Measurements from ENCODE around the gene COL6A3.
"Not testable (repeated sequence)": the region's sequence is repeated elsewhere in the genome, so short reads cannot be mapped to it uniquely, and the experiment has no call there.

The COL6A3 gene

DNA sequence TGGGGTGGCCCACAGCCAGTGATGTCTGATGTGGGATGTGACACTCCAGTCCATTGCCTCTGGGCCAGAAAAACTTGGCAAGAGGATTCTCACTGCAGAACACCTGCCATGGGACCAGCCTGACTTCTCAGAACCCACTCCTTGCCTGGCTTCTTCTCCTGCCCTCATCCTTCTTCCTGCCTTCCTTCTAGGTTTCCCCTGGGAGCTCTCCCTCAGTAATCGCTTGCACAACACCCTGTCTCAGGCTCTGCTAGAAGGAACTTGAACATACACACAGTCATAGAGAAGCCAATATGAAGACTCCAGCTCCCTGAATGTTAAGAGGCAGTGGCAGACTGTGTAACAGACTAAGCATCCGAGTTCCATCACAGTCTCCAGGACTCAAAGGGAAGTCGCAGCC is 4.3 kb upstream of the COL6A3 start:
- FAIRE-seq (no peak), DNase-seq (ENCODE audit: low spot score) (no peak)

DNA sequence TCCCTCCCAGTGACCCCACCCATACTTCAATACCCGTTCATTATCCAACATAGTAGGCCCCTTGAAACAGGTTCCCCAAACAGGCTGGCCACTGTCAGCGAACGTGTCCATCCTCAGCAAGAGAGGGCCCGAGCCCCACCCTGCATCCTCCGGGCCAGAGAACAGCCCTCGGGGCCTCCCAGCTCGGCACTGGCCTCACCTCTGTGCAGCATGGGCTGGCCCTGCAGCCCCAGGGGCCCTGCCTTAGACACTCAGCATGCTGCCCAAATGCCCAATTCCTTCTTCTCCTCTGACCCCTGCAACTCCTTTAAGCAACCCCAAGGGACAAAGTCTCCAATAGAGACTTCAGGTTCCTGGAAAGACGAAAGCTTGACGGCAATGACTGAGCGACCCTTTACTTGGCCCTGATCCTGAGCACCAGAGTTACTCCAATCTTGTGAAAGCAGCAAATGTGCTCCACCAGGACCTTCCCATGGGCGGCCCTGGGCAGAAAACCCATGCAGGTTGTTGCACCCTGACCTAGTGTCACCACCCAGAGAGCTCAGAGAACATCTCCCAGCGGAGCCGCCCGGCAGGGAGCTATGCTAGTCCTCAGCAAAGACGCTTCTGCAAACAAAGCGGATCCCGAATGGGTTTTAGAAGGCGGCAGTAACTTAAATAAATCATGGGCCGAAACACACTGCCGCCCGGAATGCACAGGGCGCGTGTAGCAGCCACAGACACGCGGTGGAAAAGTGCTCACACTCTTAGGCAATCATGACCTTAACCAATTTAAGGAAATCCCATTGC is 782 bp downstream of the COL6A3 start:
- FAIRE-seq, result no peak
- no peak for DNase-seq (ENCODE audit: low spot score)

DNA sequence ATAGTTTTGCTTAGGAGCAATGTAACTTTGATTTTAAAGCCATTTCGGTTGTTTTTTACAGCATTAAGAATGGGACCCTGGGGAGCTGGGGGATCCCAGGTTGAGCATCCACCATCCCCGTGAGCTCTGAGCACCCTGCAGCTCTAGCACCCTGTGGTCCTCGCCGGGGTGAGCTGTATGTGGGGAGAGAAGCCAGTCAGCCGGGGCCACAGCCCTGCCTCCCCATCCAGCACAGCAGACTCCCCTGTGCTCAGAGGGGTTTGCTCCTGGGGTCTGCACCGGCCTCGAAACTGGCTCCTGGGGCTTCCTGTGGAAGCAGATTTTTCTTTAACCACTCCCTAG is 1.3 kb downstream of the COL6A3 start:
- no peak for FAIRE-seq
- no peak for DNase-seq (ENCODE audit: low spot score)

DNA sequence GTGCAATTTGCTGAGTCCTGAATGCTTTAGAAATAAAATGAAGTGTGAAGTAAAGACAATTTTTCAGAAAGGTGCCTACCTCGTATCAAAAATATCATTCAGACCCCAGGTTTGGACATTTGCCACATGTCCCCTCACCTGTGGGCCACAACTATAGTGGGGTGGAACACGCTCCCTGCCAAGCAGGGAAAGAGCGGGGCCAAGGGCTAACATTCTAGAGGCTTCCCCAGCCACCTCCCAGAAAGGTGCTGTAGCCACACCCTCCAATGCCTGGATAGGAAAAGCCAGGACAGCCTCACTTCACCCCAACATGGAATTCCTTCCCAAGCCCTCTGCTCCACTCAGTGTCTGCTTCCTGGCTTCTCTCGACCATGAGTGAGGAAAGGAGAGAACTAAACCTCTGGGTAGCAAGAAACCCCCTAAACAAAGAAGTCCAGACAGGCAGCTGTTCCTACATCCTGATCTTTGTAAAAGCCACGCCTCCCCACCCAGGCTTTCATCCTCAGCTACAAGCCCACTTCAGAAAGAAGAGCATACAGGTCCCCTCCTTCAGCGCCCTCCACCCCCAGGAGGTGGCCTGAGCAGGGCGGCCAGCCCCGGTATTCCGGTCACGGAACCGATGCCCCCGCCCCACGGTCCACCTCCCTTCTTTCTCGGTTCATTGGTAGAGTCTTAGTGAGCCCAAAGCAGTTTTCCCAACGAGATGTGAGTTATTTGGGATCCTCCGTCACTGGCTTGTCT is 2.1 kb downstream of the COL6A3 start:
- DNase-seq (ENCODE audit: low spot score) (no peak), FAIRE-seq (no peak)

DNA sequence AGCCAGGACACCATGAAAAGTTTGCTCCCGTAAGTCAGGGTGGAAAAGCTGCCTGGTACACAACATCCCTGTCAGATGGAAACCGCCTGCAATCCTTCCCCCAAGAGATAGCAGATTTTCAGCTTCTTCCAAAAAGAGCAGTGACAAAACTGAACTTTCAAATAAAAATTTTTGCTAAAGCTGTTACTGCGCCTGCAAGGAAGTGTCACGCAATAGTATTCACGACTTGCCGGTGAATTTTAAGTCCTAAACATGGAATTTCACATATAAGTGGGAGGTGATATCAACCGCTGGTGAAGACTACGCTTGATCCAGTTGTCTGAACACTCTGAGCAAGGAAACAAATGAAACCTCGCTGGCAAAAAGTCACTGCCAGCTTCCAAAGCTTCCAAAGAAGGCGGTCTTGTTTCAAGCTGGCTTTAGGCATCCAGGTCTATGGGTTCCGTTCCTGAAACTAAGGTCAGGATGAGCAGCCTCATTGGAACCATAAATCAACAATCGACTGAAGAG is 2.8 kb downstream of the COL6A3 start:
- DNase-seq (ENCODE audit: low spot score) (no peak), FAIRE-seq (no peak)

DNA sequence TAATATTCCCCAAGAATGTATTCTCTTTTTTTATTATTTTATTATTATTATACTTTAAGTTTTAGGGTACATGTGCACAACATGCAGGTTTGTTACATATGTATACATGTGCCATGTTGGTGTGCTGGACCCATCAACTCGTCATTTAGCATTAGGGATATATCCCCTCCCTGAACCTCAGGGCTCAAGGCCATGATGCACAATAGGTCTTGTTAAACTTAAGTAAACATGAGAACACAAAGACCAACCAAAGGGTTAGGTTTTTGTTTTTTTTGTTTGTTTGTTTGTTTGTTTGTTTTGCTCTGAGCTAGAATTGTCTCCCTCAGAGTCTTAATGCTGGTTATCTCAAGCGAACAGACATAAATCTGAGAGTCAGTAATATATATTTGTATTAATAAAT is 4.7 kb downstream of the COL6A3 start:
- not testable (repeated sequence) for FAIRE-seq; DNase-seq (ENCODE audit: low spot score)

DNA sequence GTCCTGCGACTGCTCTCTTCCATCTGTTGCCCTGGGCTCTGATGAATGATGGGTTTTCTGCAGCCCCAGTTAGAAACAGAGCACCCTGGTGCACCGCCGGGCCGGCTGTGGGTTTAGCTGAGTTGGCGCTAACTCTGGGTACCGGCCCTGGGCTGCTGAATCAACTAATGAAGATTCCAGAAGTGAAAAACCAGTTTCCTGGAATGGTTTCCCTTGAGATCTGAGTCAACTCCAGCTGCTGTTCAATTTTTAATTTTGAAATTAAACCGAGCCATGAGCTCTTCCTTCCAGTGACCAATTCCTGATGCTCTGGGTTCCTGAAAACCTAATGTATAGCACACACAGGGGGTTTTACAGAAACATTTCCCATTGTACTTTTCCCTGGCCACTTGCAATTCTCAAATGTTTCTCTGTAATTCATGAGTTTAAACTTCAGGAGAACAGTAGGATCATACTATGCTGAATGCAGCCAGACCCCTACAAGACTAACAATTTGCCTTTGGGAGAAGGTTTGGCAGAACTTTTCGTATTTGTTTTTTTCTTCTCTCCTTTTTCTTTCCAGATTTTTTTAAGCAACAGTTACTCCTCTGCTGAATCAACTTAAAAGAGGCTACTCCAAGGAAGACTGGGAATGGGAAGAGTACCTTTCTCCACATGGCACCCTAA is 5.5 kb downstream of the COL6A3 start:
- FAIRE-seq, result no peak
- no peak for DNase-seq (ENCODE audit: low spot score)

DNA sequence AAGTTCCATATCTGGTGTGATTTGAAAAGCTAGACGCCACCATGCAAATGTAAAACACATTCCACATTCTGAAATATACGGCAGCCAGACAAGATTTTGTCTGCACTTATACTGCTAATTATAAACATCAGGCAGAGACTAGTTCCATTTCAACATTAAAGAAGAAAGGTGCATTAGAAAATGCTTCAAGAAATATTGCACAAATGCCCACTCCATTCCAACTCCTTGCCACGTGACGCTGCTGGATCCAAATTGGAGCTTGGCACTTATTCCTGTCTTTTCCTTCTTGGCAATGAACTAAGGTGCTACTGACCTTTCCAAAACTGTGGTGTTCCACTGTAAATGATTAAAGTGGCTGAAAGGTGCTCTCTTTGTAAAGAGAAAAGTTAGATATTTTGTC is 6.3 kb downstream of the COL6A3 start:
- FAIRE-seq (no peak), DNase-seq (ENCODE audit: low spot score) (no peak)

DNA sequence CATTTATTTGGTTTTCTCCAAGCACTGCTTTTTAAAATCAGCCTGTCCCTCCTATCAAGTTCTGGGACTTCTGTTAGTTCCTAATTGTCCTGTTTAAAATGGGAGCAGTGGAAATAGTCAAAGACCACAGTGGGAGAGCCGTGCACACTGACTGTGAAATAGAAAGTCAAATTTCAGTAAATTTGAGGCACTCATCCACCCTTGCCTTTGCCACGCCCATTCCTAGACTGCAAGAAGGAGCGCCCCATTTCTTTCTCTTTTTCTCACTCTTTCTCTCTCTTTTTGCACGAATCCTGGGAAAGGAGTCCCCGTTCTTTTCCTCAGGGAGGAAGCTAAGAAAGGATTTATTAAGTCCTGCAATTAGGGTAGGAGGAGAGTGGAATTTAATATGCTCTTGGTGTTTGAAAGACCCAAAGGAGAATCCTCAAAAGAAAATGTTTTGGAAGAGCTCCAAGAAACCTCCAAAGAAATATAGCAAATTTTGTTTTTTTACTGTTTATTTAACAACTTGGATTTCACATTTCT is 7.5 kb downstream of the COL6A3 start:
- DNase-seq (ENCODE audit: low spot score) (no peak), FAIRE-seq (no peak)

DNA sequence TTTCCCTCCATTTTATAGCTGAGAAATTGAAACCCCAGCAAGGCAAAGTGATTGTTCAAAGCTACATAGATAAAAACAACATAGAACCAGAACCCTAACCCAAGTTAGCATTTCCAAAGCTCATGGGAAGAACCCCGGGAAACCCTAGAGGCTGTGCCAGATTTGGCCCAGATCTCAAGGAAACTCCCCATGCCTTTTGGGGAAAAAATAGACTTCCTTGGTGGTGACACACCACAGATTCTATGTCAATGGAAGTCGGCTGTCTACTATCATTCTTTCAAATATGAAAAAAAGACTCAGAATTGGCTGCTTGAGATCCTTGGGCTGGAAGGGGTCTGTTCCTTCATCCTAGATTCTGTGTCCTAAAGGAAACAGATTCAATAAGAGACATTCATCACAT is 8.4 kb downstream of the COL6A3 start:
- no peak for DNase-seq (ENCODE audit: low spot score)
- FAIRE-seq, result no peak

DNA sequence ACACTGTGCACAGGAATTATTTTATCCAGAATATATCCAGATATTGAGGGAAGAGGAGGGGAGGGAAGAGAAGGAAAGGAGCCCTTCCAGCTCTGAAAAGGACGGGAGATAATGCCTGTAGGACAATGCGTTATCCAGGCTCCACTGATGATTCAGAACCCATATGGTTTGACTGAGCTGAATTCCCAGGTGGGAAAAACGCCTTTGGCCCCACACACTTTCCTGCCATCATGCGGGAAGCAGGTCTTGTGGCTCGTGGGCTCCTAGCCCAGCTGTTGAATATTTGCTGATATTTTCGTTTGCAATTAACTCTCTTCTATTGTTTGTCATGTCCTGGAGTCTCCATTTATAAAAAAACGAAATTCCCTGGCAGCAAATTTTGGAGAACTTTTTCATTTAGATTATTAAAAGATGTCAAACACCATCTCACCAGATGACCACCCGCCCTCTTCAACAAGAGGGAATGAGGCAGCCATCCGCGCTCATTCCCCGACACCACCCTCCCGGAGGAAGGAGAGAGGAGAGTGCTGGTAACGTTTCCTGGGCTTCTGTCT is 8.9 kb downstream of the COL6A3 start:
- FAIRE-seq, result no peak
- DNase-seq (ENCODE audit: low spot score), result no peak

DNA sequence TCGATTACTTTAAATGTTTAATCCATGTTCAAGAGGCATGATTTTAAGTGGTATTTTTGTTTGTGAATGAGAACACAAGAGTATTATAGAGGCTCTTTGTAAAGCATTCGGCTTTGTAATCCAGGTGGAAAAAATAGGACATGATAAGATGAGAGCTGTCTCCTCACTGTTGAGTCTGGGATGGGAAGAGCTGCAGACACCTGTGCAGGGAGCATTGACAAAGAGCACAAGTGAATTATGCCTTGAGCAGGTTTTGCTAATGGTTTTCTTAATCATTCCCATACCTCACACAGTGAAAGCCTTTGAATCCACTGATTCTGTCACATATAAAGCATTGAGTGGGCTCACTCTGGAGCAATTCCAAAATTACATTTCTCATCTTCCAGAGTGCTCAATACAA is 9.6 kb downstream of the COL6A3 start:
- DNase-seq (ENCODE audit: low spot score) (no peak), FAIRE-seq (no peak)

DNA sequence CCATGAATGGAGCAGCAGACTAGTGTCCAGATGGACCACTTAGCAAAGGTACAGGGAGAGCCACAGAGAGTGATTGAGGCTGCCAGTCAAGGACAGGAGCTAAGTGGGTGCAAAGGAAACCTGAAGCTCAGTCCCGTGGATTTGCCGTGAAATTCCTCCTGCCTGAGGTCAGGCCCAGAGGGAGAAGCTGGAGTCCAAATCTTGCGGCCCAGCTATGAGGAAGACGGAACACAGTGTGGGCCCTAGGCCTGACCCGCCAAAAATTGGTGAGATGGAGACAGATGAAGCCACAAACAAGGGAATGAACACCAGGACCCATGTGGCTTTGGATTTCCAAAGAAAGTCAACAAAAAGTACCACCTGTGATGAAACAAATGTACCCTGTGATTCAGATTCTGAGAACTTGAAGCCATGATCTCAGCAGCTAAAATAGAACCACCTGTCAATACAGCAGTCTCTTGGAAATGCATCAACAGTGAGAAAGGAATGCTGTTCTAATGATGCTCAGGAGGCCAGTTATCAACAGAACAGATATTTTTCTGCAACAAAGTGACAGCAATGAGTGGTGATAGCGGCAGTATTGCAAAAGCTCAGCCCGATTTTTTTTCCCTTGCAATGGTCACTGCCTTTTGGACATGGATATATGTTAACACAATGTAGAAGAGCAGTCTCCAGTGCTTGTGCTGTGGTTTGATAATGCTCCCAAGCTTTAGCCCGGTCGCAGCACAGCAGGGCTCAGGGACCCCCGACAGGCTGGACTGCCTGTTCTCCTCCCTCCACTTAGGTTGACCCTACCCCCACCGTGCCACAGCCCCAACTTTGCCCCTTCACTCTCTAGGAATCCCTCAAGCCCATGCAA is 10.7 kb downstream of the COL6A3 start:
- FAIRE-seq, result peak; percentile 30
- DNase-seq (ENCODE audit: low spot score), result no peak

DNA sequence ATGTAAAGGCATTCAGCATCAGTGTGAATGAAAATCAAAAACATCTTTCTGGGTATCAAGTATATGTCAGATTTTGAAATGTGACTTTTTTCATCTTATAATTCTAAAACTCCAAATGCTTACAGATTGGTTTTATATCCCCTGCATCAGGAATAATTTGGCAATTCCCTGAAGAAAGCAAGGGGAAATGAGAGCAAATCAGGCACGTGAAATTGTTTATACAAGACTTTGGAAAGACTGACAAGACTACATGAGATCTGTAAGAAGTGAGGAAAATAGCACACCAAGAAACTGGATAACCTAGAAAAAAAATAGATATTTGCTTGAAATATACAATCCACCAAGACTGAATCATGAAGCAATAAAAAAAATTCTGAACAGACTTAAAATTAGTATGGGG is 13.8 kb downstream of the COL6A3 start:
- DNase-seq (ENCODE audit: low spot score) (no peak), FAIRE-seq (no peak)

DNA sequence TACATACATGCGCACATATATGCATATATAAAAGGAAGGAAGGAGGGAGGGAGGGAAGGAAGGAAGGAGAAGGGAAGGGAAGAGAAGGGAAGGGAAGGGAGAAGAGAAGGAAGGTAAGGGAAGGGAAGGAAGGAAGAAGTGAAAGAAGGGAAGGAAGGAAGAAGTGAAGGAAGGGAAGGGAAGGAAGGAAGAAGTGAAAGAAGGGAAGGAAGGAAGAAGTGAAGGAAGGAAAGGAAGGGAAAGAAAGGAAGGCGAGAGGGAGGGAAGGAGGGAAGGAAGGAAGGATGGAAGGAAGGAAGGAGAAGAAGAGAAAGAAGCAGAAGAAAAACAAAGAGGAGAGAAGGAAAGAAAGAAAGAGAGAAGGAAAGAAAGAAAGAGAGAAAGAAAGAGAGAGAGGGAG is 16.9 kb downstream of the COL6A3 start:
- FAIRE-seq (peak; percentile 9), DNase-seq (ENCODE audit: low spot score) (no peak)

DNA sequence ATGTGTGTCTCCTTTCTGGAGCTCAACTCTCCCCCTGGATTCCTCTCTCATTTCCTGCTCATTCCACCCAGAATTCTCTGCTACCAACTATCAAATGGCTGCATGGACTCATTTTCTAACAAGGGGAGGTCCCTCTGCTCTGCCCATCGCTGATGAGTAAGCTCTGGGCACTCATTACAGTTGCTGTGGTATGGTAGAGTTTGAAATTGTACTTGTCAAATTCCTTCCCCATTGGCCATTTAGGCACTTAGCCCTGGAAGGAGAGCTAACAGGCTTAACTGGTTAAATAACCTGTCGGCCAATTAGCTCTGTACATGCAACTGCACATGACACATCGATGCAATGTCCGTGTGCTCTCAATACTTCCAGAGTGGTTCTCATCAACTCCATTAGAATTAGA is 20.4 kb downstream of the COL6A3 start:
- DNase-seq (ENCODE audit: low spot score) (no peak), FAIRE-seq (no peak)

DNA sequence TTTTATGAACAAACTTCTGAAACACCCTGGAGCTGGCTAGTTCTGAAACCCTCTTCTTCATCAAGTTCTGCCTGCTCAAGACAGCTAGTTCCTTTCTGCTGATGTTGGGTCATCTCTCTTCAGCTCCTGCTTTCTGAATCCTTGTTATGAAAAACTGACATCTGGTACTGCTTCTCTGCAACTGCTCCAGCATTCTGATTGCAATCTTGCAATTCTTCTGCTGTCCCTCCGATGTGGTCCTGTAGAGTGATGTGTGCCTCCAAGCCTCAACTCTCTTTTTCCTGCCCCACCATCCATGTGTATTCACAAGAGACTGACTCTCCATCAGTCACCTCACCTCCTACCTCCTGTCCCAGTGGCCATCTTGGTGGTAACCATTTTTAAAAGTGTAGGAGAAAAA is 21.8 kb downstream of the COL6A3 start:
- DNase-seq (ENCODE audit: low spot score), result no peak
- no peak for FAIRE-seq

DNA sequence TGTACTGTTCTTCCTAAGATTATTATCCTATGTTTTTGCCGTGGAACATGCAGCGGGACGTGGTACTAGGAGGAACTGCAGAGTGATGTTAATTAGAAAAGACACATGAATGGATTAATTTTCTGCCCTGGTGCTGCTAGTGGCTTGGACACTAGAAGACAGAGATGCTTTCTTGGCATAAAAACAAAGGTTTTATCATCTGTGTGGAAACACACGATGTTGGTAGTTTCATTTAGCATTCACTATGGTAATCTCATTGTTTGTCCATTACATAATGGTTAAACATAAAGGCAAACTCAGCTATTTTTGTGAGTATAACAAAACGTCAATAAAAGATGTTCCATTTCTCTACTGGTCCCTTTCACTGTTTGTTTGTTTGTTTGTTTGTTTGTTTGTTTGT is 22.8 kb downstream of the COL6A3 start:
- no peak for DNase-seq (ENCODE audit: low spot score)

DNA sequence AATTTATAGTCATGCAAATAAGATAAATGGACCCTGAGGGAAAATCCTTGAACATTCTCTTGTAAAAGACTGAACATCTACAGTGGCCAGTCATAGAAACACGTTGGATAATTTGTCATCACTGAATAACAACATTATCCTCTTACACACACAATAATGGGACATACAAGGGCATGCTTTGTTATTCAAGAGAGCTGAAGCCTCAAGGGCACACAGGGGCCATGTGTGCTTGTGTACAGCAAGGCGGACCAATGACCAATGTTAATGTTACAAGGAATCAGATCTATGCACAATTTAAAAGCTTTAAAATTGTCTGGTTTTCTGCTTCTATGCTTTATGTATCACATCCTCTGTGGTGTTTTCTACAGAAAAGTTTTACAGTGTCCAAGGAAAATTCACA is 23.7 kb downstream of the COL6A3 start:
- no peak for FAIRE-seq

More for the DNA sequence above, 22.8 kb downstream of the COL6A3 start:
- no peak for FAIRE-seq

DNA sequence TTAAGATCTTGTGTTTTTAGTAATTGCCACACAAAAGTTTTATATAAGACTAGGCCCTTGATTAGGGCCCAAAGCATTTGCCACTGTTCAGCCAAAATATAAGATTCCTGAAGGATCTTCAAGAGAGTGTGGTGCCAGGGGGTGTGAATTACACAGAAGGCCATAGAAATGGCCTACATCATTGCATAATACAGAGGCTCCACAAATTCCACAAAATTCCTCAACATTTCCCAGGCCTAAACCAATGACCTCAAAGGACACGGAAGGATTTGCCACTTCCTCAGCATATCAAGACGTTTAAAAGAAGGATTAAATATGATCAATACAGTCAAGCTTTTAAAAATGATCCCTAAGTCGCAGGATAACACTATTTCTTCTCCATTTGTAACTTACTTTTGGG is 24.1 kb downstream of the COL6A3 start:
- DNase-seq (ENCODE audit: low spot score) (no peak), FAIRE-seq (no peak)

More for the DNA sequence above, 23.7 kb downstream of the COL6A3 start:
- no peak for DNase-seq (ENCODE audit: low spot score)

DNA sequence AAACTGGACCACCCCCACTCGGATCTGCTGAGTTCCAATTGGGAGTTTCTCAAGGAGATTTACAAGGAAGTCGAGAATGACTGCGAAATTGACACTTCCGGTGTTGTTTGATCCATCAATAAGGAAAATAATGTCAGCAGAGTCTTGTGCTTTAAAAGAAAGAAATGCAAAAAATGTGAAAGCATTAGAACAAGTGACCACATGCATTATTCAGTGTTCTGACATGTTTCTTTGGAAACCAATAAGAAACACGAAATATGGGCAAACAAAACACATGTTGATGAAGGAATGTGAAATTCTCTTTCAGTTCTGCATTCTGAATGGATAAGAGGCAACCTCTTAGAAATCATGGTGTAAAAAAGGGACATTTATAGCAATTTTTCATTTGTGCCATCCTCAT is 25.9 kb downstream of the COL6A3 start:
- DNase-seq (ENCODE audit: low spot score) (no peak), FAIRE-seq (no peak)

All from urothelium cell line (cell line).